GM23338 (cell line): ENCODE results near the gene RRP36. TPM values are rescaled to one million over a fixed set of nuclear protein-coding genes. Genes with fewer than 3 reads are reported as not detected.

ENCODE experiments used
- ATAC-seq: fragments of 200-7000 bp; cut with Tn5 transposase; 3 replicates; pipeline ENCODE4 v1.9.1; 2020
- DNase-seq: peaks from one replicate; pipeline ENCODE4 v3.0.0-alpha.2; 2015; ENCODE audit warnings: low spot score
- H2AFZ ChIP-seq: fragments of 200-600 bp; sonication (generic); 2 replicates; pipeline ENCODE4 v1.8.0; 2016; ENCODE audit warnings: antibody characterized with exemption, mild to moderate bottlenecking, moderate library complexity
- H3F3A ChIP-seq: fragments of 200-600 bp; sonication (generic); replicated peaks from 2 replicates; pipeline ENCODE4 v1.8.0; 2017; ENCODE audit warnings: antibody characterized with exemption, mixed run types, low read depth
- H3K27ac ChIP-seq: fragments of 200-600 bp; sonication (generic); 2 replicates; pipeline ENCODE4 v1.6.1; 2016; ENCODE audit warnings: low read depth
- H3K27me3 ChIP-seq: fragments of 200-600 bp; sonication (generic); 2 replicates; pipeline ENCODE4 v1.8.0; 2016; ENCODE audit warnings: mild to moderate bottlenecking, mixed run types, moderate library complexity; ENCODE audit not compliant: insufficient read depth
- H3K36me3 ChIP-seq: fragments of 200-600 bp; sonication (generic); 2 replicates; pipeline ENCODE4 v1.8.0; 2016; ENCODE audit warnings: mild to moderate bottlenecking; ENCODE audit not compliant: insufficient read depth
- H3K4me1 ChIP-seq: fragments of 200-600 bp; sonication (generic); 2 replicates; pipeline ENCODE4 v1.8.0; 2016; ENCODE audit warnings: mild to moderate bottlenecking, moderate library complexity; ENCODE audit not compliant: insufficient read depth
- H3K4me2 ChIP-seq: fragments of 200-600 bp; sonication (generic); 2 replicates; pipeline ENCODE4 v1.7.1; 2017; ENCODE audit warnings: mixed run types
- H3K4me3 ChIP-seq: fragments of 200-600 bp; sonication (generic); 2 replicates; pipeline ENCODE4 v1.6.1; 2016; ENCODE audit warnings: mixed run types
- H3K79me2 ChIP-seq: fragments of 200-600 bp; sonication (generic); replicated peaks from 2 replicates; pipeline ENCODE4 v1.8.0; 2017; ENCODE audit warnings: mild to moderate bottlenecking; ENCODE audit not compliant: insufficient read depth
- H3K9me2 ChIP-seq: fragments of 200-600 bp; sonication (generic); 2 replicates; pipeline ENCODE4 v1.8.0; 2017; ENCODE audit not compliant: insufficient read depth
- H4K20me1 ChIP-seq: fragments of 200-600 bp; sonication (generic); replicated peaks from 2 replicates; pipeline ENCODE4 v1.8.0; 2017; ENCODE audit warnings: mild to moderate bottlenecking; ENCODE audit not compliant: insufficient read depth
- H3K27ac Mint-ChIP-seq: 2 replicates; pipeline ENCODE4 v1.8.0; 2020; ENCODE audit warnings: inconsistent platforms, mild to moderate bottlenecking, moderate library complexity, mixed read lengths
- H3K27me3 Mint-ChIP-seq: 3 replicates; pipeline ENCODE4 v1.8.0; 2022; ENCODE audit warnings: low read depth, mild to moderate bottlenecking, moderate library complexity, mixed read lengths, inconsistent platforms; ENCODE audit not compliant: insufficient read depth, poor library complexity
- H3K36me3 Mint-ChIP-seq: 3 replicates; pipeline ENCODE4 v1.8.0; 2021; ENCODE audit warnings: low read depth, mild to moderate bottlenecking, inconsistent platforms, moderate library complexity, mixed read lengths
- H3K4me1 Mint-ChIP-seq: 3 replicates; pipeline ENCODE4 v1.8.0; 2020; ENCODE audit warnings: mild to moderate bottlenecking, inconsistent platforms, mixed read lengths
- H3K4me3 Mint-ChIP-seq: 3 replicates; pipeline ENCODE4 v1.8.0; 2021; ENCODE audit warnings: moderate library complexity, mild to moderate bottlenecking, inconsistent platforms, mixed read lengths
- H3K9me3 Mint-ChIP-seq: 3 replicates; pipeline ENCODE4 v1.8.0; 2020; ENCODE audit warnings: moderate library complexity, mild to moderate bottlenecking, inconsistent platforms, mixed read lengths
- CREB1 ChIP-seq: fragments of 250-450 bp; sonication (Bioruptor Pico); IDR thresholded peaks from 2 replicates; pipeline ENCODE4 v1.5.0; 2020; ENCODE audit warnings: low read depth, mild to moderate bottlenecking, moderate library complexity
- EZH2 ChIP-seq: fragments of 200-600 bp; sonication (generic); IDR thresholded peaks from one replicate; pipeline ENCODE4 v1.8.0; 2017; ENCODE audit warnings: antibody characterized with exemption, mild to moderate bottlenecking, low read depth; ENCODE audit not compliant: unreplicated experiment
- EZH2phosphoT487 ChIP-seq: fragments of 200-600 bp; sonication (generic); IDR thresholded peaks from one replicate; pipeline ENCODE4 v1.8.1; 2018; ENCODE audit warnings: antibody characterized with exemption; ENCODE audit not compliant: unreplicated experiment
- JUNB ChIP-seq: IDR thresholded peaks from one replicate; pipeline ENCODE4 v1.6.1; 2016; ENCODE audit warnings: antibody characterized with exemption; ENCODE audit not compliant: unreplicated experiment
- STAT1 ChIP-seq: IDR thresholded peaks from one replicate; pipeline ENCODE4 v1.6.1; 2016; ENCODE audit warnings: antibody characterized with exemption; ENCODE audit not compliant: unreplicated experiment
- polyA plus RNA-seq: library from polyadenylated mRNA; unstranded; fragments of >200 nt; fragmentation: Nextera tagmentation; extraction: Ambion mirVana; gene quantifications from 2 replicates; pipeline ENCODE4 v1.2.1, GENCODE V29; 2016
- total RNA-seq: library from RNA; depleted of rRNA; stranded (reverse); fragments of >200 nt; shearing (Covaris generic); gene quantifications from 2 replicates; pipeline ENCODE4 v1.2.3, GENCODE V29; 2014
- TF ChIP-seq, protein P1 (sequence below), 2 experiments: fragments of 200-600 bp in 1 of 2; sonication (generic) in 1 of 2; conservative IDR thresholded peaks; 2 replicates each; pipeline versions ENCODE4 v1.5.1 to v1.6.1; 2016 to 2017; ENCODE audit warnings: antibody characterized with exemption in 2 of 2, low read depth in 2 of 2, mild to moderate bottlenecking in 2 of 2, moderate library complexity in 1 of 2
- TF ChIP-seq, protein P2 (sequence below): IDR thresholded peaks from one replicate; pipeline ENCODE4 v1.6.1; 2018; ENCODE audit warnings: antibody characterized with exemption; ENCODE audit not compliant: unreplicated experiment
- TF ChIP-seq, protein P3 (sequence below): fragments of 250-450 bp; sonication (Bioruptor Pico); IDR thresholded peaks from 2 replicates; pipeline ENCODE4 v1.5.0; 2020; ENCODE audit warnings: mild to moderate bottlenecking, moderate library complexity
- TF ChIP-seq, protein P4 (sequence below): IDR thresholded peaks from 2 replicates; pipeline ENCODE4 v1.6.1; 2016; ENCODE audit warnings: antibody characterized with exemption

RRP36 gene
- total and polyA plus RNA-seq, 2 experiments from 2014 or later: 64.7 to 106 TPM

DNA sequence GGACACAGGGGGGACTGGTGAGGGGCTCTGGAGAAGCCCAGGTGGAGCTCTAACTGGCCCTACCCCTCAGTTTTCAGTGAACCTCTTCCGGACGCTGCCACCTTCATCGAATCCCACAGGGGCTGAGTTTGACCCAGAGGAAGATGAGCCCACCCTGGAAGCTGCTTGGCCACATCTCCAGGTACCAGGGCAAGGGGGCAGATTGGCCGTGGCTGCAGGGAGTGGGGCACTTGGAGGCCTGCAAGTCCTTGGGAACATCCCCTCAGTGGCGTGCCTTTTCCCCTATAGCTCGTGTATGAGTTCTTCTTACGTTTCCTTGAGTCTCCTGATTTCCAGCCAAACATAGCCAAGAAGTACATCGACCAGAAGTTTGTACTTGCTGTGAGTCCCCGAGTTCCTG lies 14.3 kb upstream of the RRP36 start:
- peaks cover 56% of the 10 kb centered on the region for H3K36me3 Mint-ChIP-seq

More for the DNA sequence above, 14.3 kb upstream of the RRP36 start:
- Histone ChIP-seq H3K27ac (no peak overlapping the region), H3K9me2 (no peaks in the 10 kb centered on the region), H3K27me3 (no peaks in the 10 kb centered on the region), H3K79me2 (peaks cover 8% of the 10 kb centered on the region), H3K36me3 (peaks cover 10% of the 10 kb centered on the region; the same call in 1 of the 2 replicates), H3K4me1 (0 out of 2 replicates have a peak, but pooled peaks cover 5% of the 10 kb centered on the region), H2AFZ (no peak overlapping the region), H4K20me1 (peaks cover 12% of the 10 kb centered on the region), H3K4me3 (no peak overlapping the region), H3K4me2 (no peak overlapping the region), H3F3A (0 out of 2 replicates have a peak, but pooled peaks cover 12% of the 10 kb centered on the region)
- TF ChIP-seq JUNB (no peak), EZH2 (no peak), EZH2phosphoT487 (no peak), STAT1 (no peak), CREB1 (CRISPR knock-in tag) (no peak)
- TF ChIP-seq, protein P1, sequence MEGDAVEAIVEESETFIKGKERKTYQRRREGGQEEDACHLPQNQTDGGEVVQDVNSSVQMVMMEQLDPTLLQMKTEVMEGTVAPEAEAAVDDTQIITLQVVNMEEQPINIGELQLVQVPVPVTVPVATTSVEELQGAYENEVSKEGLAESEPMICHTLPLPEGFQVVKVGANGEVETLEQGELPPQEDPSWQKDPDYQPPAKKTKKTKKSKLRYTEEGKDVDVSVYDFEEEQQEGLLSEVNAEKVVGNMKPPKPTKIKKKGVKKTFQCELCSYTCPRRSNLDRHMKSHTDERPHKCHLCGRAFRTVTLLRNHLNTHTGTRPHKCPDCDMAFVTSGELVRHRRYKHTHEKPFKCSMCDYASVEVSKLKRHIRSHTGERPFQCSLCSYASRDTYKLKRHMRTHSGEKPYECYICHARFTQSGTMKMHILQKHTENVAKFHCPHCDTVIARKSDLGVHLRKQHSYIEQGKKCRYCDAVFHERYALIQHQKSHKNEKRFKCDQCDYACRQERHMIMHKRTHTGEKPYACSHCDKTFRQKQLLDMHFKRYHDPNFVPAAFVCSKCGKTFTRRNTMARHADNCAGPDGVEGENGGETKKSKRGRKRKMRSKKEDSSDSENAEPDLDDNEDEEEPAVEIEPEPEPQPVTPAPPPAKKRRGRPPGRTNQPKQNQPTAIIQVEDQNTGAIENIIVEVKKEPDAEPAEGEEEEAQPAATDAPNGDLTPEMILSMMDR (conservative IDR thresholded peaks at IDR 0.05; ENCODE audit: low read depth in 2 of 2): no peak
- TF ChIP-seq, protein P2, sequence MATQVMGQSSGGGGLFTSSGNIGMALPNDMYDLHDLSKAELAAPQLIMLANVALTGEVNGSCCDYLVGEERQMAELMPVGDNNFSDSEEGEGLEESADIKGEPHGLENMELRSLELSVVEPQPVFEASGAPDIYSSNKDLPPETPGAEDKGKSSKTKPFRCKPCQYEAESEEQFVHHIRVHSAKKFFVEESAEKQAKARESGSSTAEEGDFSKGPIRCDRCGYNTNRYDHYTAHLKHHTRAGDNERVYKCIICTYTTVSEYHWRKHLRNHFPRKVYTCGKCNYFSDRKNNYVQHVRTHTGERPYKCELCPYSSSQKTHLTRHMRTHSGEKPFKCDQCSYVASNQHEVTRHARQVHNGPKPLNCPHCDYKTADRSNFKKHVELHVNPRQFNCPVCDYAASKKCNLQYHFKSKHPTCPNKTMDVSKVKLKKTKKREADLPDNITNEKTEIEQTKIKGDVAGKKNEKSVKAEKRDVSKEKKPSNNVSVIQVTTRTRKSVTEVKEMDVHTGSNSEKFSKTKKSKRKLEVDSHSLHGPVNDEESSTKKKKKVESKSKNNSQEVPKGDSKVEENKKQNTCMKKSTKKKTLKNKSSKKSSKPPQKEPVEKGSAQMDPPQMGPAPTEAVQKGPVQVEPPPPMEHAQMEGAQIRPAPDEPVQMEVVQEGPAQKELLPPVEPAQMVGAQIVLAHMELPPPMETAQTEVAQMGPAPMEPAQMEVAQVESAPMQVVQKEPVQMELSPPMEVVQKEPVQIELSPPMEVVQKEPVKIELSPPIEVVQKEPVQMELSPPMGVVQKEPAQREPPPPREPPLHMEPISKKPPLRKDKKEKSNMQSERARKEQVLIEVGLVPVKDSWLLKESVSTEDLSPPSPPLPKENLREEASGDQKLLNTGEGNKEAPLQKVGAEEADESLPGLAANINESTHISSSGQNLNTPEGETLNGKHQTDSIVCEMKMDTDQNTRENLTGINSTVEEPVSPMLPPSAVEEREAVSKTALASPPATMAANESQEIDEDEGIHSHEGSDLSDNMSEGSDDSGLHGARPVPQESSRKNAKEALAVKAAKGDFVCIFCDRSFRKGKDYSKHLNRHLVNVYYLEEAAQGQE: no peak
- TF ChIP-seq, protein P3, sequence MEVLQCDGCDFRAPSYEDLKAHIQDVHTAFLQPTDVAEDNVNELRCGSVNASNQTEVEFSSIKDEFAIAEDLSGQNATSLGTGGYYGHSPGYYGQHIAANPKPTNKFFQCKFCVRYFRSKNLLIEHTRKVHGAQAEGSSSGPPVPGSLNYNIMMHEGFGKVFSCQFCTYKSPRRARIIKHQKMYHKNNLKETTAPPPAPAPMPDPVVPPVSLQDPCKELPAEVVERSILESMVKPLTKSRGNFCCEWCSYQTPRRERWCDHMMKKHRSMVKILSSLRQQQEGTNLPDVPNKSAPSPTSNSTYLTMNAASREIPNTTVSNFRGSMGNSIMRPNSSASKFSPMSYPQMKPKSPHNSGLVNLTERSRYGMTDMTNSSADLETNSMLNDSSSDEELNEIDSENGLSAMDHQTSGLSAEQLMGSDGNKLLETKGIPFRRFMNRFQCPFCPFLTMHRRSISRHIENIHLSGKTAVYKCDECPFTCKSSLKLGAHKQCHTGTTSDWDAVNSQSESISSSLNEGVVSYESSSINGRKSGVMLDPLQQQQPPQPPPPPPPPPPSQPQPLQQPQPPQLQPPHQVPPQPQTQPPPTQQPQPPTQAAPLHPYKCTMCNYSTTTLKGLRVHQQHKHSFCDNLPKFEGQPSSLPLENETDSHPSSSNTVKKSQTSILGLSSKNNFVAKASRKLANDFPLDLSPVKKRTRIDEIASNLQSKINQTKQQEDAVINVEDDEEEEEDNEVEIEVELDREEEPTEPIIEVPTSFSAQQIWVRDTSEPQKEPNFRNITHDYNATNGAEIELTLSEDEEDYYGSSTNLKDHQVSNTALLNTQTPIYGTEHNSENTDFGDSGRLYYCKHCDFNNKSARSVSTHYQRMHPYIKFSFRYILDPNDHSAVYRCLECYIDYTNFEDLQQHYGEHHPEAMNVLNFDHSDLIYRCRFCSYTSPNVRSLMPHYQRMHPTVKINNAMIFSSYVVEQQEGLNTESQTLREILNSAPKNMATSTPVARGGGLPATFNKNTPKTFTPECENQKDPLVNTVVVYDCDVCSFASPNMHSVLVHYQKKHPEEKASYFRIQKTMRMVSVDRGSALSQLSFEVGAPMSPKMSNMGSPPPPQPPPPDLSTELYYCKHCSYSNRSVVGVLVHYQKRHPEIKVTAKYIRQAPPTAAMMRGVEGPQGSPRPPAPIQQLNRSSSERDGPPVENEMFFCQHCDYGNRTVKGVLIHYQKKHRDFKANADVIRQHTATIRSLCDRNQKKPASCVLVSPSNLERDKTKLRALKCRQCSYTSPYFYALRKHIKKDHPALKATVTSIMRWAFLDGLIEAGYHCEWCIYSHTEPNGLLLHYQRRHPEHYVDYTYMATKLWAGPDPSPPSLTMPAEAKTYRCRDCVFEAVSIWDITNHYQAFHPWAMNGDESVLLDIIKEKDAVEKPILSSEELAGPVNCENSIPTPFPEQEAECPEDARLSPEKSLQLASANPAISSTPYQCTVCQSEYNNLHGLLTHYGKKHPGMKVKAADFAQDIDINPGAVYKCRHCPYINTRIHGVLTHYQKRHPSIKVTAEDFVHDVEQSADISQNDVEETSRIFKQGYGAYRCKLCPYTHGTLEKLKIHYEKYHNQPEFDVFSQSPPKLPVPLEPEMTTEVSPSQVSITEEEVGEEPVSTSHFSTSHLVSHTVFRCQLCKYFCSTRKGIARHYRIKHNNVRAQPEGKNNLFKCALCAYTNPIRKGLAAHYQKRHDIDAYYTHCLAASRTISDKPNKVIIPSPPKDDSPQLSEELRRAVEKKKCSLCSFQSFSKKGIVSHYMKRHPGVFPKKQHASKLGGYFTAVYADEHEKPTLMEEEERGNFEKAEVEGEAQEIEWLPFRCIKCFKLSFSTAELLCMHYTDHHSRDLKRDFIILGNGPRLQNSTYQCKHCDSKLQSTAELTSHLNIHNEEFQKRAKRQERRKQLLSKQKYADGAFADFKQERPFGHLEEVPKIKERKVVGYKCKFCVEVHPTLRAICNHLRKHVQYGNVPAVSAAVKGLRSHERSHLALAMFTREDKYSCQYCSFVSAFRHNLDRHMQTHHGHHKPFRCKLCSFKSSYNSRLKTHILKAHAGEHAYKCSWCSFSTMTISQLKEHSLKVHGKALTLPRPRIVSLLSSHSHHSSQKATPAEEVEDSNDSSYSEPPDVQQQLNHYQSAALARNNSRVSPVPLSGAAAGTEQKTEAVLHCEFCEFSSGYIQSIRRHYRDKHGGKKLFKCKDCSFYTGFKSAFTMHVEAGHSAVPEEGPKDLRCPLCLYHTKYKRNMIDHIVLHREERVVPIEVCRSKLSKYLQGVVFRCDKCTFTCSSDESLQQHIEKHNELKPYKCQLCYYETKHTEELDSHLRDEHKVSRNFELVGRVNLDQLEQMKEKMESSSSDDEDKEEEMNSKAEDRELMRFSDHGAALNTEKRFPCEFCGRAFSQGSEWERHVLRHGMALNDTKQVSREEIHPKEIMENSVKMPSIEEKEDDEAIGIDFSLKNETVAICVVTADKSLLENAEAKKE: no peak
- TF ChIP-seq, protein P4, sequence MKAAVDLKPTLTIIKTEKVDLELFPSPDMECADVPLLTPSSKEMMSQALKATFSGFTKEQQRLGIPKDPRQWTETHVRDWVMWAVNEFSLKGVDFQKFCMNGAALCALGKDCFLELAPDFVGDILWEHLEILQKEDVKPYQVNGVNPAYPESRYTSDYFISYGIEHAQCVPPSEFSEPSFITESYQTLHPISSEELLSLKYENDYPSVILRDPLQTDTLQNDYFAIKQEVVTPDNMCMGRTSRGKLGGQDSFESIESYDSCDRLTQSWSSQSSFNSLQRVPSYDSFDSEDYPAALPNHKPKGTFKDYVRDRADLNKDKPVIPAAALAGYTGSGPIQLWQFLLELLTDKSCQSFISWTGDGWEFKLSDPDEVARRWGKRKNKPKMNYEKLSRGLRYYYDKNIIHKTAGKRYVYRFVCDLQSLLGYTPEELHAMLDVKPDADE: no peak
- H3K27me3 Mint-ChIP-seq: peaks cover 5% of the 10 kb centered on the region
- H3K9me3 Mint-ChIP-seq: no peaks in the 10 kb centered on the region
- H3K4me1 Mint-ChIP-seq: peaks cover 9% of the 10 kb centered on the region
- no peak for DNase-seq
- no peak overlapping the region for H3K27ac Mint-ChIP-seq
- no peak overlapping the region for H3K4me3 Mint-ChIP-seq
- no peak for ATAC-seq
